Erythroblast (primary cell): Measurements from ENCODE around the gene DR1.
"Not testable (repeated sequence)": the region's sequence is repeated elsewhere in the genome, so short reads cannot be mapped to it uniquely, and the experiment has no call there.

Experiments
- GATA1 ChIP-seq: IDR thresholded peaks from 2 replicates; pipeline ENCODE4 v1.6.1; 2011; ENCODE audit warnings: low read depth, mild to moderate bottlenecking, control low read depth, low read length, moderate library complexity
- POLR2A ChIP-seq: IDR thresholded peaks from 2 replicates; pipeline ENCODE4 v1.6.1; 2011; ENCODE audit warnings: mild to moderate bottlenecking, low read length

DNA sequence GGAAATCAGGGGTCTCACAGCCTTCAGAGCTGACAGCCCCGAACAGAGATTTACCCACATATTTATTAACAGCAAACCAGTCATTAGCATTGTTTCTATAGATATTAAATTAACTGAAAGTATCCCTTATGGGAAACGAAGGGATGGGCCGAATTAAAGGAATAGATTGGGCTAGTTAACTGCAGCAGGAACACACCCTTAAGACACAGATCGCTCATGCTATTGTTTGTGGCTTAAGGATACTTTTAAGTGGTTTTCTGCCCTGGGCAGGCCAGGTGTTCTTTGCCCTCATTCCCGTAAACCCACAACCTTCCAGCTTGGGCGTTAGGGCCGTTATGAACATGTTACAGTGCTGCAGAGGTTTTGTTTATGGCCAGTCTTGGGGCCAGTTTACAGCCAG is 40.6 kb downstream of the DR1 start:
- TF ChIP-seq POLR2A, GATA1: not testable (repeated sequence)
